TTC549 (cell line): ENCODE results near the gene POLK.
"Not testable (repeated sequence)": the region's sequence is repeated elsewhere in the genome, so short reads cannot be mapped to it uniquely, and the experiment has no call there.

Experiments used
- FAIRE-seq: peaks from 2 replicates; lab custom pipeline; 2012; peaks lifted over from hg19 to GRCh38; lab: Jason Lieb, UNC

The POLK gene

GRCh38 chr5:75511435-75512382 lies at the start of gene POLK, which contains the start of gene CERT1:
POLK (plus strand) TSS chr5:75511891.
CERT1 (minus strand) TSS chr5:75511629; CDS start chr5:75511207, 422 bp downstream.
- peak; percentile 91 for FAIRE-seq

- FAIRE-seq: no peak
Measured at GRCh38 chr5:75463726-75464125, 48.0 kb upstream of the POLK start.

GRCh38 chr5:75465480-75465879 lies 46.2 kb upstream of the POLK start:
- no peak for FAIRE-seq

- FAIRE-seq: no peak
Measured at GRCh38 chr5:75466006-75466716, 45.5 kb upstream of the POLK start.

- FAIRE-seq: no peak
Measured at GRCh38 chr5:75468593-75468992, 43.1 kb upstream of the POLK start.

- no peak for FAIRE-seq
Measured at GRCh38 chr5:75469017-75469416, 42.7 kb upstream of the POLK start.

- FAIRE-seq: no peak
Measured at GRCh38 chr5:75471193-75471592, 40.5 kb upstream of the POLK start.

GRCh38 chr5:75472973-75473372 lies 38.7 kb upstream of the POLK start:
- FAIRE-seq: no peak

- FAIRE-seq: no peak
Measured at GRCh38 chr5:75473463-75473862, 38.2 kb upstream of the POLK start.

- no peak for FAIRE-seq
Measured at GRCh38 chr5:75475364-75475763, 36.3 kb upstream of the POLK start.

GRCh38 chr5:75481024-75481423 lies 30.7 kb upstream of the POLK start:
- FAIRE-seq: no peak

GRCh38 chr5:75482482-75482881 lies 29.2 kb upstream of the POLK start:
- no peak for FAIRE-seq

- no peak for FAIRE-seq
Measured at GRCh38 chr5:75484605-75485004, 27.1 kb upstream of the POLK start.

- FAIRE-seq: not testable (repeated sequence)
Measured at GRCh38 chr5:75489847-75490246, 21.8 kb upstream of the POLK start.

- no peak for FAIRE-seq
Measured at GRCh38 chr5:75491621-75492020, 20.1 kb upstream of the POLK start.

GRCh38 chr5:75496026-75496425 lies 15.7 kb upstream of the POLK start:
- no peak for FAIRE-seq

- no peak for FAIRE-seq
Measured at GRCh38 chr5:75498208-75498777, 13.4 kb upstream of the POLK start.

- FAIRE-seq: not testable (repeated sequence)
Measured at GRCh38 chr5:75498875-75499274, 12.8 kb upstream of the POLK start.

GRCh38 chr5:75505112-75505511 lies 6.6 kb upstream of the POLK start:
- not testable (repeated sequence) for FAIRE-seq

- FAIRE-seq: no peak
Measured at GRCh38 chr5:75507841-75508240, 3.9 kb upstream of the POLK start.

- FAIRE-seq: no peak
Measured at GRCh38 chr5:75509546-75509945, 2.1 kb upstream of the POLK start.

- no peak for FAIRE-seq
Measured at GRCh38 chr5:75509956-75510355, 1.7 kb upstream of the POLK start.

GRCh38 chr5:75510417-75510835 lies 1.3 kb upstream of the POLK start:
- no peak for FAIRE-seq
